ENCODE measurements around the gene SORD.

DNA sequence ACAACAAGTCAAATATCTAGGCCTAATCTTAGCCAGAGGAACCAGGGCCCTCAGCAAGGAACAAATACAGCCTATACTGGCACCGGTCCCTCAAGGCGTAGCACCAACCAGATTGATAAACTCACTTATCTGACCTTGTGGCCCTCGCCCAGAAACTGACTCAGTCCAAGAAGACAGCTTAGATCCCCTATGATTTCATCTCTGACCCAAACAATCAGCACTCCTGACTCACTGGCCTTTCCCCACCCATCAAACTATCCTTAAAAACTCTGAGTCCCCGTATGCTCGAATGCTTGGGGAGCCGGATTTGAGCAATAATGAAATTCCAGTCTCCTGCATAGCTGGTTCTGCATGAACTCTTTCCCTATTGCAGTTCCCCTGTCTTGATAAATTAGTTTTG, 1.6 kb upstream of the SORD start:
- TF ChIP-seq, protein P1, sequence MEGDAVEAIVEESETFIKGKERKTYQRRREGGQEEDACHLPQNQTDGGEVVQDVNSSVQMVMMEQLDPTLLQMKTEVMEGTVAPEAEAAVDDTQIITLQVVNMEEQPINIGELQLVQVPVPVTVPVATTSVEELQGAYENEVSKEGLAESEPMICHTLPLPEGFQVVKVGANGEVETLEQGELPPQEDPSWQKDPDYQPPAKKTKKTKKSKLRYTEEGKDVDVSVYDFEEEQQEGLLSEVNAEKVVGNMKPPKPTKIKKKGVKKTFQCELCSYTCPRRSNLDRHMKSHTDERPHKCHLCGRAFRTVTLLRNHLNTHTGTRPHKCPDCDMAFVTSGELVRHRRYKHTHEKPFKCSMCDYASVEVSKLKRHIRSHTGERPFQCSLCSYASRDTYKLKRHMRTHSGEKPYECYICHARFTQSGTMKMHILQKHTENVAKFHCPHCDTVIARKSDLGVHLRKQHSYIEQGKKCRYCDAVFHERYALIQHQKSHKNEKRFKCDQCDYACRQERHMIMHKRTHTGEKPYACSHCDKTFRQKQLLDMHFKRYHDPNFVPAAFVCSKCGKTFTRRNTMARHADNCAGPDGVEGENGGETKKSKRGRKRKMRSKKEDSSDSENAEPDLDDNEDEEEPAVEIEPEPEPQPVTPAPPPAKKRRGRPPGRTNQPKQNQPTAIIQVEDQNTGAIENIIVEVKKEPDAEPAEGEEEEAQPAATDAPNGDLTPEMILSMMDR (IDR thresholded peaks at IDR 0.05; ENCODE audit: insufficient read depth, low read length, poor library complexity, severe bottlenecking) = no peak
- TF ChIP-seq EZH2phosphoT487 (conservative IDR thresholded peaks at IDR 0.05; ENCODE audit: low read length) = no peak
